DND-41 (cell line): ENCODE measurements around the gene WDR62.

ENCODE experiments used
- ATAC-seq: fragments of 200-7000 bp; cut with Tn5 transposase; 3 replicates; pipeline ENCODE4 v1.9.1; 2021; ENCODE audit warnings: low read depth; ENCODE audit not compliant: insufficient read depth
- DNase-seq: peaks from one replicate; pipeline ENCODE4 v3.0.0-alpha.2; 2020
- H2AFZ ChIP-seq: 2 replicates; pipeline ENCODE4 v1.6.0; 2012; ENCODE audit warnings: low read depth, low read length
- H3K27ac ChIP-seq: 2 replicates; pipeline ENCODE4 v1.5.1; 2012; ENCODE audit warnings: low read length, inconsistent platforms
- H3K27me3 ChIP-seq: fragments of 200-600 bp; sonication (generic); 2 replicates; pipeline ENCODE4 v1.6.0; 2012; ENCODE audit warnings: low read length, mild to moderate bottlenecking, inconsistent platforms; ENCODE audit not compliant: insufficient read depth, poor library complexity
- H3K36me3 ChIP-seq: 2 replicates; pipeline ENCODE4 v1.5.1; 2012; ENCODE audit warnings: low read length, inconsistent platforms; ENCODE audit not compliant: insufficient read depth
- H3K4me1 ChIP-seq: 2 replicates; pipeline ENCODE4 v1.5.1; 2012; ENCODE audit warnings: mild to moderate bottlenecking, low read length; ENCODE audit not compliant: insufficient read depth
- H3K4me2 ChIP-seq: 2 replicates; pipeline ENCODE4 v1.6.0; 2012; ENCODE audit warnings: mild to moderate bottlenecking, moderate library complexity, low read length, inconsistent platforms; ENCODE audit not compliant: insufficient read depth
- H3K4me3 ChIP-seq, 2 experiments: fragments of 200-600 bp in 1 of 2; shearing (Covaris generic) in 1 of 2; 2 replicates each; pipeline ENCODE4 v1.5.1; 2012 to 2016; ENCODE audit warnings: inconsistent platforms in 2 of 2, low read length in 2 of 2, mild to moderate bottlenecking in 2 of 2, low read depth in 1 of 2, moderate library complexity in 1 of 2
- H3K79me2 ChIP-seq: 2 replicates; pipeline ENCODE4 v1.6.0; 2012; ENCODE audit warnings: low read length, inconsistent platforms; ENCODE audit not compliant: insufficient read depth
- H3K9ac ChIP-seq: 2 replicates; pipeline ENCODE4 v1.6.0; 2012; ENCODE audit warnings: low read depth, mild to moderate bottlenecking, inconsistent platforms, low read length, moderate library complexity
- H3K9me3 ChIP-seq: 2 replicates; pipeline ENCODE4 v1.5.1; 2012; ENCODE audit warnings: low read length, moderate library complexity, mild to moderate bottlenecking, inconsistent platforms; ENCODE audit not compliant: insufficient read depth, severe bottlenecking
- H4K20me1 ChIP-seq: 2 replicates; pipeline ENCODE4 v1.6.0; 2012; ENCODE audit warnings: low read length; ENCODE audit not compliant: insufficient read depth
- CTCF ChIP-seq: IDR thresholded peaks from 2 replicates; pipeline ENCODE4 v1.5.1; 2012; ENCODE audit warnings: borderline replicate concordance, low read length, moderate library complexity, mild to moderate bottlenecking; ENCODE audit not compliant: poor library complexity, severe bottlenecking; ENCODE audit errors: extremely low read depth
- EZH2 ChIP-seq: IDR thresholded peaks from 3 replicates; pipeline ENCODE4 v1.6.1; 2012; ENCODE audit warnings: borderline replicate concordance, low read depth, mild to moderate bottlenecking, moderate library complexity, low read length, inconsistent platforms; ENCODE audit not compliant: severe bottlenecking

The WDR62 gene

GRCh38 chr19:36028313-36029041 is 26.2 kb upstream of the WDR62 start:
- Histone ChIP-seq H3K27ac (no peak overlapping the region), H4K20me1 (no peaks in the 10 kb centered on the region; the same call in 1 of the 2 replicates), H3K79me2 (no peaks in the 10 kb centered on the region), H3K36me3 (peaks cover 44% of the 10 kb centered on the region), H3K9me3 (no peaks in the 10 kb centered on the region), H3K27me3 (no peaks in the 10 kb centered on the region), H3K4me2 (no peak overlapping the region), H3K4me3 (no peak overlapping the region), H3K9ac (no peak overlapping the region), H3K4me1 (no peaks in the 10 kb centered on the region), H2AFZ (no peak overlapping the region)
- TF ChIP-seq EZH2 (no peak), CTCF (no peak)
- DNase-seq (no peak), ATAC-seq (no peak)

- Histone ChIP-seq H3K9me3 (no peaks in the 10 kb centered on the region), H3K27ac (no peak overlapping the region), H3K9ac (no peak overlapping the region), H3K79me2 (no peaks in the 10 kb centered on the region), H3K36me3 (peaks cover 46% of the 10 kb centered on the region), H3K4me2 (no peak overlapping the region), H3K4me3 (no peak overlapping the region), H2AFZ (no peak overlapping the region), H3K27me3 (no peaks in the 10 kb centered on the region), H3K4me1 (no peaks in the 10 kb centered on the region), H4K20me1 (no peaks in the 10 kb centered on the region; the same call in 1 of the 2 replicates)
- DNase-seq, result no peak
- no peak for ATAC-seq
- TF ChIP-seq EZH2, result no peak
- no peak for TF ChIP-seq CTCF
These were observed 24.2 kb upstream of the WDR62 start for GRCh38 chr19:36030264-36031148.

- no peak overlapping the region for H3K4me2 ChIP-seq
- TF ChIP-seq CTCF (no peak), EZH2 (no peak)
- H4K20me1 ChIP-seq, result no peaks in the 10 kb centered on the region
- H3K27me3 ChIP-seq, result no peaks in the 10 kb centered on the region
- no peak overlapping the region for H2AFZ ChIP-seq
- no peaks in the 10 kb centered on the region for H3K4me1 ChIP-seq
- H3K4me3 ChIP-seq, result no peak overlapping the region
- H3K36me3 ChIP-seq, result peaks cover 40% of the 10 kb centered on the region
- H3K79me2 ChIP-seq, result no peaks in the 10 kb centered on the region
- no peak overlapping the region for H3K9ac ChIP-seq
- no peaks in the 10 kb centered on the region for H3K9me3 ChIP-seq
- no peak for DNase-seq
- H3K27ac ChIP-seq, result no peak overlapping the region
- no peak for ATAC-seq
These were observed 23.4 kb upstream of the WDR62 start for GRCh38 chr19:36031308-36031707.
